Esophagus muscularis mucosa (tissue), 4 donors: ENCODE results near the gene ASIC2.

Source experiments
- CTCF ChIP-seq, 3 experiments: fragments of 200-600 bp in 2 of 3; fragments of 450-650 bp in 1 of 3; sonication (generic) in 2 of 3; IDR thresholded peaks; one replicate each; pipeline ENCODE4 v1.5.1; 2017 to 2019; ENCODE audit warnings: antibody characterized with exemption in 3 of 3, mild to moderate bottlenecking in 2 of 3, moderate library complexity in 1 of 3
- EP300 ChIP-seq: sonication (generic); formaldehyde crosslinking; IDR thresholded peaks from one replicate; pipeline ENCODE4 v1.6.1; 2017; ENCODE audit warnings: antibody characterized with exemption
- POLR2AphosphoS5 ChIP-seq, 2 donors: sonication (generic); formaldehyde crosslinking; IDR thresholded peaks; one replicate each; pipeline ENCODE4 v1.6.1; 2017; ENCODE audit warnings: antibody characterized with exemption in 2 of 2

DNA sequence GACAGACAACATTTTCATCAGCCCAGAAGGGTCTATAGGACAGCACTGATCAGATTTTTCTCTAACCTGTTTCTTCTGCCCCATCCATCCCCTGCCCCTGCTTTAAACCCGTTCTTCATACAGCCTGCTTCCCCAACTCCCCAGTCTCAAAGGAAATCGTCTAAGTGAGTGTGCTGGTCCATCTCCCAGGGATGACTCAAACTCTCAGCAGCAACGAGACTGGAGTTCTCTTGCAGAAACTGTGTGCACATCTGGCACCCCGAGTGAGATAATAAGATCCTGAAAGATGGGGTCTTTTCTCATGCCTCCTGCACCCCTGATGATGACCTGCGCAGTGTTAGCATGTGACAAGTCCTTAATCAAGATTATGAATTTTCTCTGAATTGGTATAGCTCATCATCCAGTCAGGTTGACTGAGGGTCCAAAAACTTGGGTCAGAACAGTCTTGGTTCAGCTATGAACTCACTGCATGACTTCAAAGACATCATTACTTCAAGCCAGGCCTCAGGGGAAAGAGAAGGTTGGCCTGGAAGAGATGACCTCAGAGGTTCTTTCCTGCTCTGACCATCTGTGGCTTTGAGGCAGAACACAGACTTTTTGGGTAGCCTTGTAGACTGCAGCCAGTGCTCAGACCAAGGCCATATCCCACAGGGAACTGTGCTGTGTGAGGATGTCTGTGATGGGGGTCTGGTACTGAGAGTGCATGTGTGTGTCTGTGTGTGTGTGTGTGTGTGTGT is 183.6 kb downstream of the ASIC2 start:
- TF ChIP-seq CTCF (IDR thresholded peaks at IDR 0.05): no peak
- TF ChIP-seq EP300: no peak
- no peak for TF ChIP-seq POLR2AphosphoS5 (IDR thresholded peaks at IDR 0.05)
